HG03460 (cell line): ENCODE data around the gene GPR15LG.
"Not testable (repeated sequence)": the region's sequence is repeated elsewhere in the genome, so short reads cannot be mapped to it uniquely, and the experiment has no call there.

Experiments used
- ATAC-seq: cut with Tn5 transposase; IDR thresholded peaks from one replicate; pipeline ENCODE4 v1.9.1; 2021; ENCODE audit not compliant: unreplicated experiment

The GPR15LG gene

DNA sequence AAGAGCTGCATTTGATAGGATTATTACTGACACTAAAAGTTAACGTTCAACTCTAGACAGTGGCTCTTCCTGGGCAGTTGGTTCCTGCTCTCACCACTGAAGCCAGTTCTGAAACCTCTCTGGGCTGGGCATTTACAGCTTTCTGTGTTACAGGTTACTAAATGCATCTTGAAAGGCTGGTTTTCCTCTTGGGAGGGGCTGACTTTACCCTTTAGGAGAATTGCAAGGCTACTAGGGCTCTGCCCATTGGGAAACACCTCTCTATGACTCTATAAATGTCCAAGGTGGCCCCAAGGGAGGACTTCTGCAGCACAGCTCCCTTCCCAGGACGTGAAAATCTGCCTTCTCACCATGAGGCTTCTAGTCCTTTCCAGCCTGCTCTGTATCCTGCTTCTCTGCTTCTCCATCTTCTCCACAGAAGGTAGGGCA, at the start of gene GPR15LG:
Gene GPR15LG, plus strand, starts transcription at position 301 of the 429 bp plus-strand sequence. Its CDS starts 51 bp downstream, at position 352.
- peak; percentile 51 for ATAC-seq

DNA sequence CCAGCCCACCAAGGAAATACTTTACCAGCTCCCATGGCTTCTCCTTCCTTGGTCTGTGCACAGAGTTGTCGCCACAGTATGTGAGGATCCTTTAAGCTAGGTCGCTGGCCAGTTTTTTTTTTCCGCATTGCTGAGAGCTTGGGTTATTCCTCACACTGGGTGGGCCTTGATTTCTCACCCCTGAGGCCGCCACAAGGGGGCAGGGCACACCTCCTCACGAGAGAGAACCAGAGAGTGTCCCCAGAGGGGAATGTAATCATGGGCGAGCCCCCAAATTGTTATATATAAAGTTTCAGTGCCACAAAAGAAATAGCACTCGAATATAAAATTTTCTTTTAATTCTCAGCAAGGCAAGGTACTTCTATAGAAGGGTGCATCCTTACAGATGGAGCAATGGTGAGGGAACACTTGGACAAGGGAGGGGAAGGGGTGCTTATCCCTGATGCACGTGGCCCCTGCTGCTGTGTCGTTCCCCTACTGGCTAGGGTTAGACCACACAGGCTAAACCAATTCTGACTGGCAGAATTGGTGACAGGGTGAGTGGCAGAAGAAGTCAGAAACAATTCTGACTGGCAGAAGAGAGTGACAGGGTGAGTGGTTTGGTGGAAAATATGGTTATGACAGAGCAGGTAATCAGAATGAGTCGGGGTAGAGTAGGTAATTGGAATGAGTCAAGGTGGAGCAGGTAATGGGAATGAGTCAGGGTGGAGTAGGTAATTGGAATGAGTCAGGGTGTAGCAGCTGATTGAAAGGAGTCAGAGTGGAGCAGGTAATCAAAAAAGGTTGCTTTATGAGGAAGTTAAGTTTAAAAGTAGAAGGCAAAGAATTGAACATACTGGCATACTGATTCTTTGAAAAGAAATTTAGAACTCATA, 47.5 kb upstream of the GPR15LG start:
- not testable (repeated sequence) for ATAC-seq

DNA sequence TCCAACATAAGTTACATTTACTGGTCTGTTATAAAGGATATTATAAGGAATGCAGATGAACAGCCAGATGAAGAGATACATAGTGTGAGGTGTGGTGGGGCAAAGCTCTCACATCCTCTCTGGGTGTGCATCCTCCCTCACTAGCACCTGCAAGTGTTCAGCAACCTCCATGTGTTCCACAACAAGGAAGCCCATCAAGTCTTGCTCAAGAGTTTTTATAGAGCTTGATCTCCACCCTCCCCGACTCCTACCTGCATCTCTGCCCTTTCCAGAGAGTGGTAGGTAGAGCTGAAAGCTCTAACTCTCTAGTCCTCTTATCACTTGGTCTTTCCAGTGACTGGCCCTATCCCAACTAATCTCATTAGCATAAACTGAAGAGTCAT, 46.8 kb upstream of the GPR15LG start:
- no peak for ATAC-seq

DNA sequence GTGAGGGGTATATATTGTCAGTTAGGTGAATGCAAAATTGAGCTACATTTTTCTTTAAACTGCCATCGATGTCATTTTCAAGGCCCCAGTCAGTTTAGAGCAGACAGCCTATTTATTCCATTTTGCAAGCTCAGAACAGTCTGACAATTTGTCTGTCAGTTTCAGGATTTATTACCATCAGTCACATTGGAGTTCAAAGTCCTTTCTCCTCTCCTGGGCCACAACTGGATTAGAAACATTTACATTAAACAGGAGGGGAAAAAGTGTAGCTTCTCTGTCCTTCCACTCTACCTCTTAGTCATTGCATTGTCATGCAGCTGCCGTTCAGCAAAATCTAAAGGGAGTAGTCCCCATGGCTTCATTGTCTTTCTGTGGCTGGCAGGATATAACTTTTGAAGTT, 37.8 kb upstream of the GPR15LG start:
- no peak for ATAC-seq

DNA sequence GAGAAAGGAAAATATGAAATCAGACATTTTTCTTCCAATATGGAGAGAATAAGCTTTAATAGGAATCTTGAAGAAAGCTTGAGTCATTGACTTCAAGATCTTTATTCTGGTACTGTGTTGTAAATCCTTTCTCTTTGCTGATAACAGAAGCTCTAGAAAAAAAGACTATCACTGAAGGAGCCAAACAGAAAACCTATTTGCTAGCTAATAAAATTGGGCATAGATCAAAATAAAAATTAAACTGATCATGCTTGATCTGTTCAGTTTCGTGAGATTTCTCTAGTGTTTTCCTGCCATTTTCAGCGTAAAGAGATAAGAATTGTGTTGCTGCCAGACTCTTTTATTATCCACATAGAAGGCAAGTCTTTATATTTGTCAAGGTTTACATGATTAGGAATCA, 35.8 kb upstream of the GPR15LG start:
- ATAC-seq, result no peak

DNA sequence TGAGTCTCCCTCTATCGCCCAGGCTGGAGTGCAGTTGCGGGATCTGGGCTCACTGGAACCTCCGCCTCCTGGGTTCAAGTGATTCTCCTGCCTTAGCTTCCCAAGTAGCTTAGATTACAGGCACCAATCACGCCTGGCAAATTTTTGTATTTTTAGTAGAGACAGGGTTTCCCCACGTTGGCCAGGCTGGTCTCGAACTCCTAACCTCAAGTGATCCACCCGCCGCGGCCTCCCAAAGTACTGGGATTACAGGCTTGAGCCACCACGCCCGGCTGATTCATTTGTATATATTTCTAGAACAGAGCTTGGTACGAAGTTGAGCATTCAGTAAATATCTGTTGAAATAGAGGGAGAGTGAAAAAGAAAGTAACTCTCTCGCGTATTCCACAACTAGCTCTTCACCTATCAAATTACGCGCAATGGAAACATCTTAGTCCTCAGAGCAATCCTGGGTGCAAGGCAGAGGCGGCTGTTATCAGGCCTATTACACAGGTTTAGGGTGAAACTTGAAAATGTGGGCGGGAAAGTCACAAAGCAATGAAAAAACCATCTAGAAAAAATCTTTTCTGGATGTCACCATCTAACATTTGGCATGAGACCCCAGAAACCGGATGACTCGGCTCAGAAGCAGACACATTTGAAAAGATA, 35.0 kb upstream of the GPR15LG start:
- no peak for ATAC-seq

DNA sequence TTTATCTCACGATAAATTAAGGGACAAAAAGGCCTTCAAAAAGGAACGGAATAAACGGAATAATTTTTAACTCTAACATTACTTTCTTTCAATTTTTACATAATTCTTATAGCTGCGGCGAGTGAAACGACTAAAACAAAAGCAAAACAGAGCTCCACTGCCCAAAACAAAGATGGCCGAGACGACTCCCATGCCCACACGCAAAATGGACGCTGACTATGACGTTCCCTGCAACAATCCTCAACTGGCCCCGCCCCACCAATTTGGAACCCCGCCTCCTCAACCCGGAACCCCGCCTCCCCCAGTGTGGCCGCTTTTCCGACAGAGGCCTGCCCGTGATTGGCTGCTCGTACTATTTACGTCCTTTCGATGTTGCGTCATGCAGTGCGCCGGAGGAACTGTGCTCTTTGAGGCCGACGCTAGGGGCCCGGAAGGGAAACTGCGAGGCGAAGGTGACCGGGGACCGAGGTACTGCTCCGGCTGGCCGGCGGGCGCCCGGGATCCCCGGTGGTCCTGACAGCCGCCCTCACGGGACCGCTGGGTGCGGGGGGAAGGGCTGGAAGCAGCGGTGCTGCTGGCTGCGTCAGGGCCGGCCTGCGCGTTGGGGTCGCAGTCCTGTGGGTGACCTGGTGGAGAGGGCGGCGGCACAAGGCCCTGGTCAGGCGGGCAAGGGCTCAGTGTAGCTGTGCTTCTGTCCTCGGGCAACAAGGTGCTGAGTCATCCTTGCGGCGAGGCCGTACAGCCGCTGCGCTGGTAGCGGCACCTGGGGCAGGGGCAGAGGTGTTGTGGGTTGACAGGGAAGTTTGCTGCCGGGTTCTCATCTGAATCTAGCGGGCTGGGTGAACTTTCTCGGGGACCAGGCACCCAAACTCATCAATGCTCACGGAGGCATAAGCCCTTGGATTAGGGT, 34.2 kb upstream of the GPR15LG start, which contains the start of gene GHITM:
Gene GHITM, plus strand, starts transcription at position 384 of the 910 bp plus-strand sequence. CDS start 1,992 bp downstream, outside the sequence.
- ATAC-seq, result peak; percentile 98

DNA sequence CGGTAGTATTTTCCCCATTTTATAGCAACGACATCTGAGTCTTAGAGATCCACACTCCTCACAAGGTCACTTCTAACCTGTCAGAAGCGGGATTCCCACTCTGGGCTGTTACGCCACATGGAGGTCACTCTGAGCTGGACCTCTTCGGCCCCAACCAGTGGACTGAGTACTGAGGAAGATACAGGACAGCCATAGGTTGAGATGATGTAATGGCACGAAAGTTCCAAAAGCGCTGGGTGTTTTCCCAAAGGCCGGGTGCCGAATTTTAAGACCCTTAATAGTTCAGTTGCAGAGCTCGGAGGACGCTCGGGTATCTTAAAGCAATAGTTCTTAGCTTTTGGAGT, 33.6 kb upstream of the GPR15LG start:
- ATAC-seq, result no peak

DNA sequence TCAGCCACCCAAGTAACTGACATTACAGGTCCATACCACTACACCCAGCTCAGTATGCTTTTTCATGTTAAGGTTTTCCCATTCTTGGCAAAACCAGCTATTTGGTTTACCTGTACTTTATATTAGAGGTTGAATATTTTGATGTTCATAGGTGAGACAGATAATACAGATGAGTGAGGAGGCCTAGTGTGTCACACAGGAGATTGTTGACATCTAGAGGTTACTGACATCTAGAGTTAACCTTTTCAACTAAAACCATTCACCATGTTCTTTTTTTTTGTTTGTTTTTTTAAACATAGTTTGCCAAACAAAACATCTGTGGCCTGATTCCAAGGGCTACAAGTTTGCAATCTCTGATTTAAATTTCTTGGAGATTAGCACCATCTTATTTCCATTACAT, 26.3 kb upstream of the GPR15LG start:
- no peak for ATAC-seq

DNA sequence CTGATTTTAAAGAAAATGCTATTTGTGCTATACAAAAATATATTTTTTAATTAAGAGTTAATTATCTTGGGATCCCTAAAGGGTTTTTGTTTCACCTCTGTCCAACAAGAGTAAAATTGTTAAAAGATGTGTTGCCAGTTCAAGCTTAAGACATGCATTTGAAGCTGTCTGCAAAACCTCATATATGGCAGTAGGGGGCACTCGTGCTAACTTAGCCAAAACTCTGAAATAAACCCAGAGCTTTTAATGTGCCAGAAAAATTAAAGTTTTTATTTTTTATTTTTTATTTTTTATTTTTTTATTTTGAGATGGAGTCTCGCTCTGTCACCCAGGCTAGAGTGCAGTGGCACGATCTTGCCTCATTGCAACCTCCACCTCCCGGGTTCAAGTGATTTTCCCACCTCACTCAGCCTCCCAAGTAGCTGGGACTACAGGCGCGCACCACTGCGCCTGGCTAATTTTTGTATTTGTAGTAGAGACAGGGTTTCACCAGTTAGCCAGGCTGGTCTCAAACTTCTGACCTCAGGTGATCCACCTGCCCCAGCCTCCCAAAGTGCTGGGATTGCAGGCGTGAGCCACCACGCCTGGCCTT, 25.5 kb upstream of the GPR15LG start:
- ATAC-seq, result peak; percentile 75

DNA sequence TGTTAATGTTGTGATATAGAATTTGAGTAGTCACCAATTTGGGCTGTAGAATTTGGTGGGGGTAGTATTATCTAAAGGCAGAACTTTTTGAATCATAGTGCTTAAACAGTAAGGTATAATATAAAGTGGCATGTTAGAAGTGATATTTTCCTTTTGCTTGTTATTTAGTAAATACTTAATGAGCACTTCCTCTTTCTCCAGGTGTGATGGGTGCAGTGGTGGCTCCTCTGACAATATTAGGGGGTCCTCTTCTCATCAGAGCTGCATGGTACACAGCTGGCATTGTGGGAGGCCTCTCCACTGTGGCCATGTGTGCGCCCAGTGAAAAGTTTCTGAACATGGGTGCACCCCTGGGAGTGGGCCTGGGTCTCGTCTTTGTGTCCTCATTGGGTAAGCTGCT, 23.7 kb upstream of the GPR15LG start:
- ATAC-seq, result no peak

DNA sequence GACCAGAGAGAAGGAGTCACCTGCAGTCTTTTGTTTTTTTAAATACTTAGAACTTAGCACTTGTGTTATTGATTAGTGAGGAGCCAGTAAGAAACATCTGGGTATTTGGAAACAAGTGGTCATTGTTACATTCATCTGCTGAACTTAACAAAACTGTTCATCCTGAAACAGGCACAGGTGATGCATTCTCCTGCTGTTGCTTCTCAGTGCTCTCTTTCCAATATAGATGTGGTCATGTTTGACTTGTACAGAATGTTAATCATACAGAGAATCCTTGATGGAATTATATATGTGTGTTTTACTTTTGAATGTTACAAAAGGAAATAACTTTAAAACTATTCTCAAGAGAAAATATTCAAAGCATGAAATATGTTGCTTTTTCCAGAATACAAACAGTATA, 20.8 kb upstream of the GPR15LG start:
- ATAC-seq, result no peak

DNA sequence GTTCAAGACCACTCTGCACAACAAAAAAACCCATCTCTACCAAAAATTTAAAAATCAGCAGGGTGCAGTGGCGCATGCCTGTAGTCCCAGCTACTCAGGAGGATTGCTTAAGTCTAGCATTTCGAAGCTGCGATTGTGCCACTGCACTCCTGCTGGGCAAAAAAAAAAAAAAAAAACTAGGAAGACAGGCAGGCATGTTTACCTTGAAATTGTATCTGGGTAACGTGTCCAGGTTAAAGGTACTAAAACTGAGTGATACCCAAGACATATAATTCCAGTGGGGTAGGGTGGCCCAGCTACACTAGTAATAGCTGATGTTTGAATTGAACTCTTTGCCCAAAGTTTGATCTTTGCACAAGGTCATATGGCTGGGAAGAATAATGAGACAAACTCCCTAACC, 18.1 kb upstream of the GPR15LG start:
- ATAC-seq, result no peak

DNA sequence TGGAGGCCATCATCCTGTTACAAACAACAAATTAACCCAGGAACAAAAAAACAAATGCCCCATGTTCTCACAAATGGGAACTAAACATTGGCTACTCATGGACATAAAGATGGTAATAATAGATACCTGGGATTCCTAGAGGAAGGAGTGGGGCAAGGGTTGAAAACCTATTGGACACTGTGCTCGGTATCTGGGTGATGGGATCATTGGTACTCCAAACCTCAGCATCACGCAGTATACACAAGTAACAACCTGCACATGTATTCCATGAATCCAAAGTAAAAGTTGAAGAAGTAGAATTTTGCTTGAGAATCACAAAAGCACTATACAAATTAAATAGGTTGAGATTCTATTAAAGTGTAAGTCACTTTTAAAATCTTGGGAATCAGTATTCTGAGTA, 17.6 kb upstream of the GPR15LG start:
- no peak for ATAC-seq

DNA sequence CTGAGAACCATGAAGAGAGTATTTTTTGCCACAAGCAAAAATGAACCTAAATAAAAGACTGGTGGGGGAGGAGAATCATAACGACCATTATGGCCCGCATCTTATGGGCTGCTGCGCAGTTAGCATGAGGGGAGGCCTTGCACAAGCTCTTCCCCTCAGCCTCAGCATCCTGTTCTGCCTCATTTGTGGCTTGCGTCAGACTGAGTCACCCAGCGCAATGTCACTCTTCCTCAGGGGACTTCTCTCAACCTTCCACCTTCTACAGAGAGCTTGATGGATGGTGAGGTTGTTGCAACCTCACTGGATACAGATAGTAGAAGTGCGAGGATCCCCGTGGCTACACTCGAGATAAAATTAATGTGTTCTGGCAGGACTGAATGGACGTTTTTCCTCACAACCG, 16.8 kb upstream of the GPR15LG start:
- ATAC-seq, result peak; percentile 56

DNA sequence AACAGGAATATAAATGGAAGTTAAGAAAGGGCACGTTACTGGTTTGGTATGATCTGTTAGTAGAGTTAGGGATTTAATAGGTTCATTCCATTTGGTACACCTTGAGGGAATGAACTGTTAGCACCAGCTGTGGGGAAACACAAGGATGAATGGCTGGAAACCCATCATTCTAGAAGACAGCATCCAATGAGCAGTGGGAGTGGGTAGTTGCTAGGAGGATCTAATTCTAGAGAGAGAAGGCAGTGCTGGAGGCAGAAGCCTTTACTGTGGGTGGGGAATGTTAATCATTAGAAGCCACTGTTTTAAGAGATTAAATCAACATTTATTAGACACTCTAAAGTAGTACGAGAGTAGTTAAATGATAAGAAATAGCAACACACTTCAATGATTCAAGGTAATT, 15.5 kb upstream of the GPR15LG start:
- ATAC-seq, result no peak

DNA sequence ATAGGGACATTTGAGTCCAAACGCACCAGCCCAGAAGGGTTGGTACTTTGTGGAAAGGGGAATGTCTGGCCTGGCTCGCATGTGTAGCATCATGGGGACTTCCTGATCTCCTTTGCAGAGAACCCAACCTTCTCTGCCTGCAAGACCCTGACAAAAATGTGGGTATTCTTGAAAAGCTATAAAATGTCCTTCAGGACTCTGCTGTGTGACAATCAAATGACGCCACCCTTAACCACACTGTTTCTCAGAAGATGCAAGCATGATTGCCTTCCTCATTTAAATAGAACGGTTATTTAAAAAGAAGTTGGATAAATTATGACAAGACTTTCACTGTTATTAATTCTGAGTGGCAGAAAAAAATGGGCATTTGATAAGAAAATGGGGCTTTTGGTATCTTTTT, 15.1 kb upstream of the GPR15LG start:
- ATAC-seq, result no peak

DNA sequence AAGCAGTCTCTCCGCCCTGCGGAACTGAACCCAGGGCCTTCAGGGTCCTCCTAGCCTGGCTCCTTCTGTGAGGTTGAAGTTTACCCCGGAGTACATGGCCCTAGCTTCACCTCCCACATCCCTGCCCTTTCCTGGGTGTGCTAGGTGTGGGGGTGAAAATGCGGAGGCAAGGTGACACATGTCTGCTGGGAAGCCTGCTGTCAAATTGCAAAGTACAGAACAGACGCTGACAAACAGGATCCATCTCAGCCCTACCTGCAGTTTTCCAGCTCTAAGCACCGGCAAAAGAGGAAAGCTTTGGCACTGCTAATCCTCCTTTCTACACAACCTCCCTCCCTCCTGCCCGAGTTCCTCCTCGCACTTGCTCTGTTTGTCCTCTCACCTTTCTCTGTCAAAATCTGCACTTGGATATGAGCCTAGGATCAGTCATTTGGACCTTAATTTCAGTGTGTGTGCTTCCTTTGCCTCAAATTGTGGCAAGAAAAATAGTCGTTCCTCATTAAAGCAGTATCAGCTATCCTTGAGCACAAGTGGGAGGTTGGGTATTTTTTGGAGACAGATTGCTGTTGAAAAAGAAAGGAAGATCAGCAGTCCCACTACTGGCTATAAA, 14.4 kb upstream of the GPR15LG start:
- no peak for ATAC-seq

DNA sequence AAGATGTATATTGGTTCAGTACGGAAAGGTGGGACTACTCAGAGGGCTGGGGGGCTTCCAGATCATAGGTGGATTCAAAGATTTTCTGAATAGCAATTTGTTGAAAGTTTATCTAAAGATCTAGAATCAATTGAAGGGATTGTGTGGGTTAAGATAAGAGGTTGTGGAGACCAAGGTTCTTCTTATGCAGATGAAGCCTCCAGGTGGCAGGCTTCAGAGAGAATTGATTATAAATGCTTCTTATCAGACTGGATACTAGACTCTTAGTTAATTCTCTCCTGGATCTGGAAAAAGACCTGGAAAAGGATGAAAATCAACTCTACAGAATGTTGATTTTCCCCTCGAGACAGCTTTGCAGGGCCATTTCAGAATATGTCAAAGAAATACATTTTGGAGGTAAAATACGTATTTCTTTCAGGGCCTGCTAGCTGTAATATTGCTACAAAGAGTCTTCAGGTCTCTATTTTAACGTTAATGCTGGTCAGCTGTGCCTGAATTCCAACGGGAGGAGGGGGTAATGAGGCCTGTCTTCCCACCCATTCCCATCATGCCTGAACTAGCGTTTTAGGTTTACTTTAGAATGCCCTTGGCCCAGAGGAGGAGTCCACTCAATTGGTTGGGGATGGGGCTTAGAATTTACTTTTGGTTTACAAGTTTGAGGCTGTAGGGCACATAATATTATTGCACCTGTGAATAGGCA, 12.8 kb upstream of the GPR15LG start:
- no peak for ATAC-seq

DNA sequence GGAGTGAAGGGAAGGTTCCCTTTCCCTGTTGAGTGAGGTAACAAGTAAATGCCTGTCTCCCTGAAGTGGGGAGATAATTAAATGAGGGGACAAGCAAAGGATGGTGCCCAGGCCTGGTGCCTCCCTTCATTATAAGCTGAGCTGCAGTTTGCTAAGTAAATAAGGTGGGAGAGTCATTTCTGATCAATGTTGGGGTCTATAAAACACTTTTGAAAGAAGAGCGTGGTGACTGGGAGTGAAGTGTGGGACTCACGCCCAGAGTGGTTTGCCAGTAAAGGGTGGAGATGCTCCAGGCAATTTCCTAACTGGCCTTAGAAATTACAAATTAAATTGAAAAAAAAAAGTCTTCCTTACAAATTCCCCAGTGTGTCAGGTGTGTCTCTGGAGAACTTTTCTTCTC, 9.6 kb upstream of the GPR15LG start:
- ATAC-seq, result no peak
